Left lung (tissue), 10 donors: ENCODE measurements around the gene WWC1. TPM values are rescaled to one million over a fixed set of nuclear protein-coding genes. Genes with fewer than 3 reads are reported as not detected.

Experiments used
- ATAC-seq: fragments of 200-7000 bp; cut with Tn5 transposase; one replicate; pipeline ENCODE4 v1.9.1; 2020; ENCODE audit warnings: moderate library complexity
- DNase-seq, 4 donors: peaks; one replicate each; pipeline ENCODE4 v3.0.0-alpha.2; 2013 to 2020
- H3K27ac ChIP-seq, 2 donors: fragments of 200-600 bp; sonication (generic) in 1 of 2; one replicate each; pipeline versions ENCODE4 v1.5.0 to v1.8.0; 2020 to 2021
- H3K27me3 ChIP-seq, 2 donors: fragments of 200-600 bp; sonication (generic) in 1 of 2; one replicate each; pipeline versions ENCODE4 v1.5.0 to v1.8.0; 2020 to 2021
- H3K36me3 ChIP-seq, 2 donors: fragments of 200-600 bp; sonication (generic) in 1 of 2; one replicate each; pipeline versions ENCODE4 v1.5.0 to v1.8.0; 2020 to 2021
- H3K4me1 ChIP-seq, 2 donors: fragments of 200-600 bp; one replicate each; pipeline ENCODE4 v1.8.0; 2021
- H3K4me3 ChIP-seq, 2 donors: fragments of 200-600 bp; sonication (generic) in 1 of 2; one replicate each; pipeline versions ENCODE4 v1.5.0 to v1.8.0; 2020 to 2021; ENCODE audit warnings: mild to moderate bottlenecking in 1 of 2
- H3K9me3 ChIP-seq, 2 donors: fragments of 200-600 bp; sonication (generic) in 1 of 2; one replicate each; pipeline versions ENCODE4 v1.5.0 to v1.8.0; 2020 to 2021
- CTCF ChIP-seq, 2 donors: fragments of 200-600 bp; sonication (generic) in 1 of 2; IDR thresholded peaks; one replicate each; pipeline versions ENCODE4 v1.5.0 to v1.8.0; 2021; ENCODE audit warnings: antibody characterized with exemption in 2 of 2
- intact Hi-C, 2 donors: fragments of 100-400 bp; cut with DNase I; formaldehyde crosslinking; loops; one replicate each; pipeline versions ENCODE4 v1.11.2 to v1.14.2; 2022
- polyA plus RNA-seq, 6 donors: library from polyadenylated mRNA; unstranded; fragments of 120-200 nt; gene quantifications; one replicate each; pipeline ENCODE4 v1.2.1, GENCODE V29; 2013; ENCODE audit not compliant: insufficient read length in 6 of 6
- total RNA-seq, 2 donors: library from RNA; stranded (reverse); fragmentation: NEBNext Ultra II Directional; extraction: Animal tissue kit (Norgen Biotek cat#: 25700); gene quantifications; one replicate each; pipeline ENCODE4 v1.2.1, GENCODE V29; 2021
- donor health status: DM: no; HTN: yes; CAD: no.
- donor health status: DM: no; HTN: no; CAD: no.

WWC1 gene
- total and polyA plus RNA-seq, 8 donors, result 59.6 to 128 (median 86.1) TPM

DNA sequence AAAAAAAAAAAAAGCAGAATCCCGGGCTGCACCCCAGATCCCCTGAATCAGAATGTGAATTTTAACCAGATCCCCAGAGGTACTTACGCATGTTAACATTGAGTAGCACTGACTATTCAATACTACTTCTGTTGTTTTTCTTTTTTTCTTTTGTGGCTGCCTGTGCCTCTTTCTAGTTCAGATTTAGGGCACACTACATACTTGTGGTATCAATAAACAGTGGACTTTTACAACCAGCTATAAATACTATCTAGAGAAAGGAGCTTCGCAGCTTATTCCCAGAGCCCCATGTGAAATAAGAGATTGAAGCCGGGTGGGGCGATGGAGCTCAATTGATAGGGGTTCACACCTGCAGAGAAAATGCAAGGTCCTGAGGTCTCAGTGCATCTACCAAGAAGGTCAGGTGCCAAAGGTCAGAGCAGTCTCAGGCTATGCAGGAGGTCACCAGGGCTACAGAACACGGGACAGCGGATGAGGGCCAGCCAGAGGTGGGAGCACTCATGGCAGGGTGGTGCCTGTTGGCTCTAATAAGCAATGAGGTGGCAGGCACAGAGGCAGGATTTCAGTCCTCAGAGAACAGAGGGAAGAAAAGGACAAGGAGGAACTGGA is 22.3 kb downstream of the WWC1 start:
- H3K4me1 ChIP-seq, result peaks cover 25 to 27% of the 10 kb centered on the region in 2 donors
- no peak for TF ChIP-seq CTCF (IDR thresholded peaks at IDR 0.05)
- DNase-seq, result no peak
- intact Hi-C loops, result no loop called here
- no peak for ATAC-seq
- H3K4me3 ChIP-seq, result no peak overlapping the region
- no peaks in the 10 kb centered on the region for H3K36me3 ChIP-seq
- no peak overlapping the region for H3K27ac ChIP-seq
- H3K9me3 ChIP-seq, result no peaks in the 10 kb centered on the region
- H3K27me3 ChIP-seq, result no peaks in the 10 kb centered on the region

- Histone ChIP-seq H3K4me3 (no peak overlapping the region), H3K27me3 (no peaks in the 10 kb centered on the region), H3K9me3 (no peaks in the 10 kb centered on the region), H3K4me1 (peaks cover 22 to 27% of the 10 kb centered on the region in 2 donors), H3K36me3 (no peaks in the 10 kb centered on the region), H3K27ac (peak overlapping the region; percentile 54 to 55)
- intact Hi-C loops, result no loop called here
- ATAC-seq (peak; percentile 77), DNase-seq (peak in 3 of 4 donors; percentile 32 to 87 (median 79))
- no peak for TF ChIP-seq CTCF (IDR thresholded peaks at IDR 0.05)
Observed at GRCh38 chr5:168314735-168315411, 23.4 kb downstream of the WWC1 start.

- Histone ChIP-seq H3K9me3 (no peaks in the 10 kb centered on the region), H3K36me3 (no peaks in the 10 kb centered on the region), H3K27ac (peak overlapping the region; percentile 54 to 55), H3K4me1 (peaks cover 22 to 27% of the 10 kb centered on the region in 2 donors), H3K27me3 (no peaks in the 10 kb centered on the region), H3K4me3 (no peak overlapping the region)
- intact Hi-C loops, result no loop called here
- TF ChIP-seq CTCF (IDR thresholded peaks at IDR 0.05), result no peak
- peak; percentile 1 for ATAC-seq
- no peak for DNase-seq
Observed at GRCh38 chr5:168315416-168316138, 24.1 kb downstream of the WWC1 start.

- ATAC-seq (peak; percentile 47), DNase-seq (peak in 2 of 4 donors; percentile 52 to 83)
- H3K9me3 ChIP-seq, result no peaks in the 10 kb centered on the region
- H3K4me1 ChIP-seq, result peaks cover 22 to 27% of the 10 kb centered on the region in 2 donors
- H3K36me3 ChIP-seq, result no peaks in the 10 kb centered on the region
- peak overlapping the region; percentile 54 to 55 for H3K27ac ChIP-seq
- no peak for TF ChIP-seq CTCF (IDR thresholded peaks at IDR 0.05)
- no peaks in the 10 kb centered on the region for H3K27me3 ChIP-seq
- intact Hi-C loops, result no loop called here
- H3K4me3 ChIP-seq, result no peak overlapping the region
Observed at GRCh38 chr5:168316139-168316578, 24.7 kb downstream of the WWC1 start.

GRCh38 chr5:168317096-168317520 is 25.7 kb downstream of the WWC1 start:
- no peak for TF ChIP-seq CTCF (IDR thresholded peaks at IDR 0.05)
- intact Hi-C loops, result no loop called here
- peak overlapping the region in 1 of 2 donors; percentile 55 for H3K27ac ChIP-seq
- no peak overlapping the region for H3K4me3 ChIP-seq
- peaks cover 22 to 27% of the 10 kb centered on the region in 2 donors for H3K4me1 ChIP-seq
- no peaks in the 10 kb centered on the region for H3K36me3 ChIP-seq
- ATAC-seq (peak; percentile 3), DNase-seq (no peak)
- no peaks in the 10 kb centered on the region for H3K27me3 ChIP-seq
- H3K9me3 ChIP-seq, result no peaks in the 10 kb centered on the region
